Sigmoid colon (tissue), 4 donors: ENCODE measurements around the gene F2RL2.
"Not testable (repeated sequence)": the region's sequence is repeated elsewhere in the genome, so short reads cannot be mapped to it uniquely, and the experiment has no call there.

Experiments used
- CTCF ChIP-seq, 4 experiments: fragments of 450-650 bp in 3 of 4; fragments of 200-600 bp in 1 of 4; IDR thresholded peaks; one replicate each; pipeline ENCODE4 v1.5.1; 2016 to 2019; ENCODE audit warnings: antibody characterized with exemption in 4 of 4, mild to moderate bottlenecking in 3 of 4, moderate library complexity in 2 of 4
- POLR2A ChIP-seq, 2 donors: fragments of 450-650 bp; IDR thresholded peaks; one replicate each; pipeline ENCODE4 v1.6.1; 2016; ENCODE audit warnings: antibody characterized with exemption in 2 of 2, mild to moderate bottlenecking in 2 of 2, moderate library complexity in 2 of 2
- POLR2AphosphoS5 ChIP-seq, 4 donors: sonication (generic); formaldehyde crosslinking; IDR thresholded peaks; one replicate each; pipeline ENCODE4 v1.6.1; 2017; ENCODE audit warnings: antibody characterized with exemption in 4 of 4

GRCh38 chr5:76603991-76604390 lies 19.2 kb downstream of the F2RL2 start:
- not testable (repeated sequence) for TF ChIP-seq CTCF, POLR2AphosphoS5, POLR2A (IDR thresholded peaks at IDR 0.05)
